Skeletal muscle satellite cell (primary cell): ENCODE results near the gene DNAJA3. TPM values are rescaled to one million over a fixed set of nuclear protein-coding genes. Genes with fewer than 3 reads are reported as not detected.
A peak's percentile ranks its signal among the peaks of the same experiment; 100 is the strongest.

Experiments used
- H3K27me3 ChIP-seq: 2 replicates; pipeline ENCODE4 v1.7.0; 2013; ENCODE audit warnings: low read length; ENCODE audit not compliant: control insufficient read depth, insufficient read depth
- H3K36me3 ChIP-seq: 2 replicates; pipeline ENCODE4 v1.7.0; 2013; ENCODE audit warnings: mild to moderate bottlenecking, control low read depth, low read length; ENCODE audit not compliant: insufficient read depth
- H3K4me1 ChIP-seq: 2 replicates; pipeline ENCODE4 v1.7.0; 2013; ENCODE audit warnings: low read length; ENCODE audit not compliant: control insufficient read depth, insufficient read depth
- H3K4me2 ChIP-seq: 2 replicates; pipeline ENCODE4 v1.7.0; 2013; ENCODE audit warnings: mild to moderate bottlenecking, low read length
- H3K4me3 ChIP-seq: 2 replicates; pipeline ENCODE4 v1.7.0; 2013; ENCODE audit warnings: low read length
- H3K9ac ChIP-seq: 2 replicates; pipeline ENCODE4 v1.7.0; 2013; ENCODE audit warnings: mild to moderate bottlenecking, low read depth, low read length, moderate library complexity
- H3K9me3 ChIP-seq: replicated peaks from 2 replicates; pipeline ENCODE4 v1.7.0; 2013; ENCODE audit warnings: mild to moderate bottlenecking, control low read depth, low read length
- total RNA-seq: library from RNA; depleted of rRNA; stranded (reverse); fragments of >200 nt; gene quantifications from 2 replicates; pipeline ENCODE4 v1.2.3, GENCODE V29; 2012; rRNA removed

The DNAJA3 gene
- 54.2 and 63.1 TPM in 2 replicates for total RNA-seq

GRCh38 chr16:4425378-4426020 lies at the start of gene DNAJA3:
Gene DNAJA3, plus strand, starts transcription at chr16:4425868. Its CDS starts 14 bp downstream, at chr16:4425882.
- peak within 1 kb of the TSS; percentile 79 for H3K4me3 ChIP-seq

GRCh38 chr16:4376126-4376892 lies 49.4 kb upstream of the DNAJA3 start:
- Histone ChIP-seq H3K4me2 (peak overlapping the region; percentile 82), H3K27me3 (no peaks in the 10 kb centered on the region), H3K4me3 (peak overlapping the region; percentile 56), H3K36me3 (peaks cover 9% of the 10 kb centered on the region), H3K9ac (peak overlapping the region; percentile 67), H3K4me1 (peaks cover 75% of the 10 kb centered on the region), H3K9me3 (no peaks in the 10 kb centered on the region)

More at GRCh38 chr16:4425378-4426020, at the start of gene DNAJA3:
- Histone ChIP-seq H3K27me3 (no peaks in the 10 kb centered on the region), H3K4me1 (peaks cover 11% of the 10 kb centered on the region), H3K36me3 (peaks cover 6% of the 10 kb centered on the region), H3K4me2 (peak within 1 kb of the TSS; percentile 70), H3K9ac (peak within 1 kb of the TSS; percentile 88), H3K9me3 (no peaks in the 10 kb centered on the region)

DNA sequence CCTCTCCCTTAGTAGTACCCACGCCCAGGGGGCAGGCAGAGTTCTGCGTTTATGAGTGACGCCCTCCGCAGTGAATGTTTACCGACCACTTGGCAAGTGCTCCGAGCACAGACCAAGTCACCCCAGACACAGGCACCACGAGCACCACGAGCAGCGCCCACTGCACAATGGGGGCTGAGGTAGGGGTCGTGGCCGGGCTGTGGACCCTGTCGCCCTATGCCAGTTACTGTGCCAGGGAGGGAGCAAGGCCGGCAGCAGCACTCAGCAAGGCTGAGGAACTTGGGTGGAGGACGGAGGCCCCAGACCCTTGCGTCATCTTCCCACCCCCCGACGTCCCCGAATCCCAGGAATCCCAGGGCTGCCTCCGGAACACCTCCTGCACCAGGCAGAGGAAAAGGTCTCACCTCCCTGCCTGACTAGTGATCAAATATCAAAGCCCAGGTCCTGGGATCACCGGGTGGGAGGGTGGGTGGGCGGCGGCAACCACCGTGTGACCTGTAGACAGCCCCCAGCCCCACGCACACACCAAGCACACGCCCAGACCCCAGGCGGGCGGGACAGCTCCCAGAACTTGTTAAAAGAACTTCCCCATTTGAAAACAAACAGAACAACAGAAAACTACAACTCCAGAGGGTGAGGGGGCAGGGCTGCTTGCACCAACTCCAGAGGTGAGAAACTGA lies 48.6 kb upstream of the DNAJA3 start:
- peak overlapping the region; percentile 82 for H3K4me2 ChIP-seq
- peak overlapping the region; percentile 56 for H3K4me3 ChIP-seq
- H3K9ac ChIP-seq = peak overlapping the region; percentile 67
- peaks cover 72% of the 10 kb centered on the region for H3K4me1 ChIP-seq
- peaks cover 17% of the 10 kb centered on the region for H3K36me3 ChIP-seq
- H3K27me3 ChIP-seq = no peaks in the 10 kb centered on the region
- no peaks in the 10 kb centered on the region for H3K9me3 ChIP-seq

- peaks cover 23% of the 10 kb centered on the region for H3K36me3 ChIP-seq
- no peaks in the 10 kb centered on the region for H3K9me3 ChIP-seq
- no peaks in the 10 kb centered on the region for H3K27me3 ChIP-seq
- no peak overlapping the region for H3K9ac ChIP-seq
- H3K4me1 ChIP-seq = peaks cover 71% of the 10 kb centered on the region
- peak overlapping the region; percentile 44 for H3K4me2 ChIP-seq
- no peak overlapping the region for H3K4me3 ChIP-seq
Observed at GRCh38 chr16:4377573-4378154, 48.0 kb upstream of the DNAJA3 start.

DNA sequence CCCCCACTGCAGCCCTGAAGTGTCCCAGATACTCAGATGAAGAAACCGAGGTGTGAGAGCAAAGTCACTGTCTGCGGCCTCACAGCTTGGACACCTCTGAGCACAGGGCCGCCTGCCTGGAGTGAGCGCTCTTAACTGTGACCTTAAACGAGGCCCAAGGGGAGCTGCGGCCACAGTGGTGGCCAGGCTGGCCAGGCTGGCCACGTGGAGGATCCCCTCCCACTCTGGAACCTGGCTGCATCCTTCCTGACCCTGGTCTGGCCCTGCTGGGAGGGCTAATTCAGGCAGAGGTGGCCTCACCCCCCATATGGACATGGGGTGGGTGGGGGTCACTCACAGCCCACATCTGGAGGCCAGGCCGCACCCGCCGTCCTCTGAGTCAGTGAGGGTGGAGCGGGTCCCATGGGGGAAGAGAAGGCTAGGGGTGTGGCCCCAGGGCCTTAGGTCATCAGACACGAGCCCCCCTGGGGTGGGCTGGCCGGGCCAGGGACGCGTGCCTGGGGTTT lies 47.5 kb upstream of the DNAJA3 start:
- H3K36me3 ChIP-seq = peaks cover 28% of the 10 kb centered on the region

GRCh38 chr16:4378999-4379690 lies 46.5 kb upstream of the DNAJA3 start:
- Histone ChIP-seq H3K9ac (no peak overlapping the region), H3K4me2 (no peak overlapping the region), H3K4me3 (no peak overlapping the region), H3K4me1 (peaks cover 58% of the 10 kb centered on the region), H3K36me3 (peaks cover 37% of the 10 kb centered on the region), H3K27me3 (no peaks in the 10 kb centered on the region), H3K9me3 (no peaks in the 10 kb centered on the region)

More for the DNA sequence above, 47.5 kb upstream of the DNAJA3 start:
- peak overlapping the region; percentile 44 for H3K4me2 ChIP-seq
- H3K9me3 ChIP-seq = no peaks in the 10 kb centered on the region
- peaks cover 66% of the 10 kb centered on the region for H3K4me1 ChIP-seq
- H3K27me3 ChIP-seq = no peaks in the 10 kb centered on the region
- no peak overlapping the region for H3K4me3 ChIP-seq
- no peak overlapping the region for H3K9ac ChIP-seq

- Histone ChIP-seq H3K4me1 (peaks cover 46% of the 10 kb centered on the region), H3K27me3 (no peaks in the 10 kb centered on the region), H3K9ac (no peak overlapping the region), H3K4me3 (no peak overlapping the region), H3K36me3 (peaks cover 37% of the 10 kb centered on the region), H3K4me2 (no peak overlapping the region), H3K9me3 (no peaks in the 10 kb centered on the region)
Observed at GRCh38 chr16:4380119-4381063, 45.3 kb upstream of the DNAJA3 start.

DNA sequence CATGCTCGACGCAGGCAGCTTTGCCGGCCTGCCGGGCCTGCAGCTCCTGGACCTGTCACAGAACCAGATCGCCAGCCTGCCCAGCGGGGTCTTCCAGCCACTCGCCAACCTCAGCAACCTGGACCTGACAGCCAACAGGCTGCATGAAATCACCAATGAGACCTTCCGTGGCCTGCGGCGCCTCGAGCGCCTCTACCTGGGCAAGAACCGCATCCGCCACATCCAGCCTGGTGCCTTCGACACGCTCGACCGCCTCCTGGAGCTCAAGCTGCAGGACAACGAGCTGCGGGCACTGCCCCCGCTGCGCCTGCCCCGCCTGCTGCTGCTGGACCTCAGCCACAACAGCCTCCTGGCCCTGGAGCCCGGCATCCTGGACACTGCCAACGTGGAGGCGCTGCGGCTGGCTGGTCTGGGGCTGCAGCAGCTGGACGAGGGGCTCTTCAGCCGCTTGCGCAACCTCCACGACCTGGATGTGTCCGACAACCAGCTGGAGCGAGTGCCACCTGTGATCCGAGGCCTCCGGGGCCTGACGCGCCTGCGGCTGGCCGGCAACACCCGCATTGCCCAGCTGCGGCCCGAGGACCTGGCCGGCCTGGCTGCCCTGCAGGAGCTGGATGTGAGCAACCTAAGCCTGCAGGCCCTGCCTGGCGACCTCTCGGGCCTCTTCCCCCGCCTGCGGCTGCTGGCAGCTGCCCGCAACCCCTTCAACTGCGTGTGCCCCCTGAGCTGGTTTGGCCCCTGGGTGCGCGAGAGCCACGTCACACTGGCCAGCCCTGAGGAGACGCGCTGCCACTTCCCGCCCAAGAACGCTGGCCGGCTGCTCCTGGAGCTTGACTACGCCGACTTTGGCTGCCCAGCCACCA lies 44.4 kb upstream of the DNAJA3 start:
- Histone ChIP-seq H3K4me3 (no peak overlapping the region), H3K36me3 (peaks cover 37% of the 10 kb centered on the region), H3K9me3 (no peaks in the 10 kb centered on the region), H3K9ac (no peak overlapping the region), H3K4me1 (peaks cover 45% of the 10 kb centered on the region), H3K27me3 (no peaks in the 10 kb centered on the region), H3K4me2 (no peak overlapping the region)

DNA sequence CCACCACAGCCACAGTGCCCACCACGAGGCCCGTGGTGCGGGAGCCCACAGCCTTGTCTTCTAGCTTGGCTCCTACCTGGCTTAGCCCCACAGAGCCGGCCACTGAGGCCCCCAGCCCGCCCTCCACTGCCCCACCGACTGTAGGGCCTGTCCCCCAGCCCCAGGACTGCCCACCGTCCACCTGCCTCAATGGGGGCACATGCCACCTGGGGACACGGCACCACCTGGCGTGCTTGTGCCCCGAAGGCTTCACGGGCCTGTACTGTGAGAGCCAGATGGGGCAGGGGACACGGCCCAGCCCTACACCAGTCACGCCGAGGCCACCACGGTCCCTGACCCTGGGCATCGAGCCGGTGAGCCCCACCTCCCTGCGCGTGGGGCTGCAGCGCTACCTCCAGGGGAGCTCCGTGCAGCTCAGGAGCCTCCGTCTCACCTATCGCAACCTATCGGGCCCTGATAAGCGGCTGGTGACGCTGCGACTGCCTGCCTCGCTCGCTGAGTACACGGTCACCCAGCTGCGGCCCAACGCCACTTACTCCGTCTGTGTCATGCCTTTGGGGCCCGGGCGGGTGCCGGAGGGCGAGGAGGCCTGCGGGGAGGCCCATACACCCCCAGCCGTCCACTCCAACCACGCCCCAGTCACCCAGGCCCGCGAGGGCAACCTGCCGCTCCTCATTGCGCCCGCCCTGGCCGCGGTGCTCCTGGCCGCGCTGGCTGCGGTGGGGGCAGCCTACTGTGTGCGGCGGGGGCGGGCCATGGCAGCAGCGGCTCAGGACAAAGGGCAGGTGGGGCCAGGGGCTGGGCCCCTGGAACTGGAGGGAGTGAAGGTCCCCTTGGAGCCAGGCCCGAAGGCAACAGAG lies 43.5 kb upstream of the DNAJA3 start:
- no peaks in the 10 kb centered on the region for H3K27me3 ChIP-seq
- peaks cover 37% of the 10 kb centered on the region for H3K36me3 ChIP-seq
- H3K9me3 ChIP-seq = no peaks in the 10 kb centered on the region
- H3K4me2 ChIP-seq = no peak overlapping the region
- H3K9ac ChIP-seq = no peak overlapping the region
- H3K4me1 ChIP-seq = peaks cover 45% of the 10 kb centered on the region
- no peak overlapping the region for H3K4me3 ChIP-seq
